AG09319 (cell line): ENCODE data around the gene CRISPLD2.

Source experiments
- DNase-seq: peaks from one replicate; pipeline ENCODE4 v3.0.0-alpha.2; 2010; ENCODE audit warnings: low read depth; ENCODE audit errors: extremely low read depth
- TF ChIP-seq, protein P1 (sequence below): IDR thresholded peaks from 2 replicates; pipeline ENCODE4 v1.5.1; 2011; ENCODE audit warnings: low read depth, mild to moderate bottlenecking, inconsistent platforms, low read length, moderate library complexity

The CRISPLD2 gene

DNA sequence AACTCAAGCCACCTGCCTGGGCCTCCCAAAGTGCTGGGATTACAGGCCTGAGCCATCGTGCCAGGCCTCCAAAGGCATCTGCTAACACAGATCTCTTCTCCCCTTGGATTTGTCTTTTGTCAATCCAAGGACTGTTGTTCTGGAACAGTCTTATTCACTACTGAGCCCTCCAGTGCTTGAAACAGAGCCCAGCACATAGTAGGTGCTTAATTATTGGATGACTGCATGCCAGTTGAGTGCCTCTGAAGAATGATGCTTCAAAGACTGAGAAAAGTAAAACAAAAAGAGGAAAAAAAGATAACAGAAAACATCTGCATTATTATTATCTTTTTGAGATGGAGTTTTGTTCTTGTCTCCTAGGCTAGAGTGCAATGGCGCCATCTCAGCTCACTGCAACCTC is 1.7 kb upstream of the CRISPLD2 start:
- TF ChIP-seq, protein P1, sequence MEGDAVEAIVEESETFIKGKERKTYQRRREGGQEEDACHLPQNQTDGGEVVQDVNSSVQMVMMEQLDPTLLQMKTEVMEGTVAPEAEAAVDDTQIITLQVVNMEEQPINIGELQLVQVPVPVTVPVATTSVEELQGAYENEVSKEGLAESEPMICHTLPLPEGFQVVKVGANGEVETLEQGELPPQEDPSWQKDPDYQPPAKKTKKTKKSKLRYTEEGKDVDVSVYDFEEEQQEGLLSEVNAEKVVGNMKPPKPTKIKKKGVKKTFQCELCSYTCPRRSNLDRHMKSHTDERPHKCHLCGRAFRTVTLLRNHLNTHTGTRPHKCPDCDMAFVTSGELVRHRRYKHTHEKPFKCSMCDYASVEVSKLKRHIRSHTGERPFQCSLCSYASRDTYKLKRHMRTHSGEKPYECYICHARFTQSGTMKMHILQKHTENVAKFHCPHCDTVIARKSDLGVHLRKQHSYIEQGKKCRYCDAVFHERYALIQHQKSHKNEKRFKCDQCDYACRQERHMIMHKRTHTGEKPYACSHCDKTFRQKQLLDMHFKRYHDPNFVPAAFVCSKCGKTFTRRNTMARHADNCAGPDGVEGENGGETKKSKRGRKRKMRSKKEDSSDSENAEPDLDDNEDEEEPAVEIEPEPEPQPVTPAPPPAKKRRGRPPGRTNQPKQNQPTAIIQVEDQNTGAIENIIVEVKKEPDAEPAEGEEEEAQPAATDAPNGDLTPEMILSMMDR: no peak
- DNase-seq: no peak

DNA sequence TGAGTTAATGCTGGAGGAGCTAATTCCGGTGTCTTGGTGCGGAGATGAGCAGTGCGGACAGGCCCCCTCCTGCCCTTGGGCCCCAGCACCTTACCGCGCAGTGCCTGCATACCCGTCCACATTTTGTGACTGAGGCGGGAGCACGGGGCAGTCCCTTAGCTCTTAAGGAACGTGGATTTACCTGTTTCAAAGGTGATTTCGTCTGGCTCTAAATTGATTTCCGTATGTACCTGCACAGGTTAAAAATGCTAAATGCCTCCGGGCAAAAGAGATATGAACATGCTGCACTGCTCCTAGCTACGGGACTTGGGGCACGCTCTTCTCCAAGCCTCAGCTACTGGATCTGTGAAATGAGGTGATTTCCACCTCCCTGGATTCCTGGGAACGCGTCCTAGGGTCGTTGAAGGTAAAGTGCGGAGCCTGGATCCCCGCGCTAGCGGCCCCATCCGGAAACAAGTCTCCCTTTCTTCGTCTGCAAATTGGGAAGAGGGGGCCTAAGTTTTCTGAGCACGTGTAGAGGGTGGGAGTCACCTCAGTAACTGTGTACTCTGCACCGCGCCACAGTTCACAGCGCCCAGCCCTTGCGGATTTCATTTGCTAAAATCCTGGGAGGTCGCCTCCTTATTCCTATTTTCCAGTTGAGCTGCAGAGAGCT is 669 bp upstream of the CRISPLD2 start:
- TF ChIP-seq, protein P1: no peak
- no peak for DNase-seq

DNA sequence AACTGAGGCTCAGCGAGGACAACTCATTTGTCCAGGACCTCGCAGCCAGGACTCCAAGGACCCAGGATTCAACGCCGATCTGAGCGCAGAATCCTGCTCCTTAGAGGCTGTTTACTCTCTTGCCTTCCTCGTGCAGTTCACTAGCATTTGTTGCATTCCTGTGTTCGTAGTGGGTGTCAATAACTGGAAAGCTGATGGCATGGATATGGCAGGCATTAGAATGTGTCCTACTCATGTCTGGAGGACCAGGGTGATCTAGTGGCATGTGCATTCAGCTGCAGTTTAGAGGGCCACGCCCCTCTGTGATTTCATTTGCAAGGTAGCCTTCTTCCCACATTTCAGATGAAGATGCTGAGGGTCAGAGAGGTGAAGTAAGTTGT is 510 bp downstream of the CRISPLD2 start:
- TF ChIP-seq, protein P1: no peak
- no peak for DNase-seq

DNA sequence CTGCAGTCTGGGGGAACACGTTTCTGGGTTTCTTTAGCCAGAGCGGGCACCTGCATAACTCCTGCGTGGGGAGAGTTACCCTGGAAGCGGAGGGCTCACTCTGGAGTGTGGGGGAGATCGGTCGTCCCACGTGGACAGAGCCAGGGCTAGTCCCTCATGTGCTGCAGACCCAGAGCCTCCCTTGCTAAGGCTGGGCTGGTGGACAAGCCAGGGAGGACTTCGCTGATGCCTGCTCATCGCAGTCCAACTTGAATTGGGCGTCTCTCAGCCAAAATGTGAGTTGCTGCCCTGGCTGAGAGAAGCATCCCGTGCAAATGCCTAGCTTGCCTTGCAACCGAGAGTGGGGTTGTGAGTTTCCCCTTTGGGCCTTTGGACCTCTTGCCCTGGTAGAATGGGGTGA is 986 bp downstream of the CRISPLD2 start:
- TF ChIP-seq, protein P1: no peak
- no peak for DNase-seq

DNA sequence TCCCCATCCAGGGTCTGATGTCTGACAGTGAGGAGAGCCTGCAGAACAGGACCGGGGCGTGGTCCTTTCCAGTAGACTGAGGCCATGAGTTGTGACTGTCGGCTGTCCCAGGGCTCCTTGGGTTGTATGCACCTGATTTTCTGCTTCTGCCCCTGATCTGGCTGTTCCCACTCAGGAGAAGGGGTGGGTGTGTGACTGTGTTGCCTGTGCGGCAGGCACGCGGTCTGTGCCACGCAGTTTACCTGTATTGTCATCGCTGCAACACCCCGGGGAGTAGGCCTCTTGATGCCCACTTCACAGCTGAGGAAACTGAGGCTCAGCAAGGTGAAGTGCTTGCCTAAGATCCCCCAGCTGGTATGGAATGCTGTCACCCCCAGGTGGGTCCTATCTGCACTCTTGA is 1.4 kb downstream of the CRISPLD2 start:
- DNase-seq: no peak
- TF ChIP-seq, protein P1: no peak

DNA sequence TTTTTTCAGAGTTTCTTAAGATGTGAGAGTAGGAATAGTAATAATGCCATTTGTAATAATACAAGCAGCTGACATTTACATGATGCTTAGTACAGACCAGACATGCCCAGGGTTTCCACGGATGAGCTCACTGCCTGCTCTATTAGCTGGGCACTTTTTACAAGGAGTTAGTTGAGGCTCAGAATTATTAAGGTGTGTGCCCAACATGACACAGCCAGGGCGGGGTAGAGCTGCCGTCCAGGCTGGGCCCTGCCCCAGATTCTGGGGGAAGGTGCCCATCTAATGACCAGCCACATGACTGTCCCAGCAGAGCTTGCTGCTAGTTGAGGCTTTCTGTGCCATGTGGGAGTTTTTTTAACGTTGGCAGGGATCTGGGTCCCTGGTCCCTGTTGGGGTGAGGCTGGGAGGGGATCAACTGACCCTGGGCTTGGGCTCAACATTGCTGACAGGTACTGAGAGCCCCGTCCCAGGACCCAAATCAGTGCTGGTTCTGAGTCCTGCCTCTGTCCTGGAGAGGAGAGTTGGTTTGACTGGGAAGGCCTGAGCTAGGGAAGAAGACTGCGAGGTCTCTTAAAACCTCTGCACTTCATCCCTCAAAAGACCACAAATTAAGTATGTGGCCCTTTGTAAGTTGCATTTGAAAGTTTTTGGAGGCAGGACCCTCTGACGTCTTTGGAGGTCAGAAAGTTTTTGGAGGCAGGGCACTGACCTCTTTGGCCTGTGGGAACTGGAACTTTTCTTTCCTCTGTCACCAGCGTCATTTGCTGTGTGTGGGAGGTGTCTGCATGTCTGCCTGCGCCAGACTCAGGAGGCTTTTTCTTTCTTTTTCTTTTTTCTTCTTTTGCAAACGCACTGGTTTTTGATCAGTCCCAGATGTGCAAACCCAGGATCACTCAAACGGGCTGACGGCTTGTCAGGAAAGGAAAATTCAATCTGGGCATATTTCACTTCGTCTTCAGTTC is 2.2 kb downstream of the CRISPLD2 start:
- TF ChIP-seq, protein P1: no peak

DNA sequence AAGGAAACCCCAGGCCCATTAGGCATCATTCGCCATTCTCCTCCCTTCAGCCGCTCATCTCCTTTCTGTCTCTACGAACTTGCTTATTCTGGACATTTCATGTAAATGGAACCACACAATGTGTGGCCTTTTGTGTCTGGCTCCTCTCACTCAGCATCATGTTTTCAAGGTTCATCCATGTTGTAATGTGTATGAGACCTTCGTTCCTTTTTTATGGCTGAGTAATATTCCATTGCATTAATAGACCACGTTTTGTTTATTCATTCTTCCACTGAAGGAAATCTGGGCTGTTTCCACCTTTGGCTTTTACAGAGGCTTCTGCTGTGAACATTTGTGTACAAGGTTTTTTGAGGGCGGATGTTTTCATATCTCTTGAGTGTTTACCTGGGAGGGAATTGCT is 3.2 kb downstream of the CRISPLD2 start:
- no peak for DNase-seq
- TF ChIP-seq, protein P1: no peak

More for the DNA sequence above, 2.2 kb downstream of the CRISPLD2 start:
- no peak for DNase-seq
